IMR-90 (cell line): Measurements from ENCODE around the gene LRRC8C. TPM values are rescaled to one million over a fixed set of nuclear protein-coding genes. Genes with fewer than 3 reads are reported as not detected.

Experiments used
- ATAC-seq: fragments of 200-7000 bp; cut with Tn5 transposase; 2 replicates; pipeline ENCODE4 v1.9.1; 2020; ENCODE audit warnings: low read depth, mild to moderate bottlenecking, moderate library complexity
- BruUV-seq: library from RNA; stranded (reverse); fragments of 400-500 nt; replicated peaks from 2 replicates; lab custom pipeline; 2021; lab: Mats Ljungman, UMichigan
- CTCF ChIA-PET: fragments of 300-600 bp; formaldehyde crosslinking; extraction: SDS; loops from one replicate; lab custom pipeline; 2021; ENCODE audit warnings: antibody characterized with exemption; lab: Yijun Ruan, JAX
- POLR2A ChIA-PET: fragments of 300-600 bp; sonication (Branson Sonifier 250); formaldehyde crosslinking; loops from one replicate; lab custom pipeline; 2022; ENCODE audit warnings: antibody characterized with exemption; ENCODE audit not compliant: unreplicated experiment; lab: Charles Lee
- DNase-seq: peaks from one replicate; pipeline ENCODE4 v3.0.0; 2013
- H2AFZ ChIP-seq: replicated peaks from 2 replicates; pipeline ENCODE3; 2013; ENCODE audit warnings: low read length, mild to moderate bottlenecking; ENCODE audit not compliant: poor library complexity
- H2AK5ac ChIP-seq: 2 replicates; pipeline ENCODE4 v1.6.1; 2013; ENCODE audit warnings: low read depth, low read length, inconsistent platforms
- H2AK9ac ChIP-seq: replicated peaks from 2 replicates; pipeline ENCODE3; 2013; ENCODE audit warnings: mild to moderate bottlenecking, low read depth, low read length, moderate library complexity; ENCODE audit not compliant: poor library complexity
- H2BK120ac ChIP-seq: 2 replicates; pipeline ENCODE4 v1.6.1; 2013; ENCODE audit warnings: low read depth, low read length, inconsistent platforms
- H2BK15ac ChIP-seq: 3 replicates; pipeline ENCODE4 v1.6.1; 2013; ENCODE audit warnings: low read depth, low read length, inconsistent platforms
- H2BK20ac ChIP-seq: 2 replicates; pipeline ENCODE4 v1.6.1; 2013; ENCODE audit warnings: low read depth, mild to moderate bottlenecking, inconsistent platforms, low read length, moderate library complexity
- H2BK5ac ChIP-seq: 2 replicates; pipeline ENCODE4 v1.6.1; 2013; ENCODE audit warnings: mild to moderate bottlenecking, low read depth, low read length, inconsistent platforms; ENCODE audit not compliant: poor library complexity, severe bottlenecking
- H3K14ac ChIP-seq: replicated peaks from 2 replicates; pipeline ENCODE4 v1.6.1; 2013; ENCODE audit warnings: low read depth, low read length, inconsistent platforms
- H3K18ac ChIP-seq: 2 replicates; pipeline ENCODE4 v1.6.1; 2013; ENCODE audit warnings: low read depth, low read length, control low read depth
- H3K23ac ChIP-seq: 2 replicates; pipeline ENCODE4 v1.6.1; 2013; ENCODE audit warnings: low read depth, low read length, inconsistent platforms
- H3K27ac ChIP-seq: 2 replicates; pipeline ENCODE4 v1.5.1; 2013; ENCODE audit warnings: mild to moderate bottlenecking, control low read depth, low read length; ENCODE audit not compliant: insufficient read depth
- H3K27me3 ChIP-seq: 2 replicates; pipeline ENCODE4 v1.6.1; 2013; ENCODE audit warnings: low read length; ENCODE audit not compliant: control insufficient read depth, insufficient read depth
- H3K36me3 ChIP-seq: 2 replicates; pipeline ENCODE4 v1.6.1; 2013; ENCODE audit warnings: low read length, mixed read lengths; ENCODE audit not compliant: control insufficient read depth, insufficient read depth
- H3K4ac ChIP-seq: 2 replicates; pipeline ENCODE4 v1.6.1; 2013; ENCODE audit warnings: low read depth, low read length, inconsistent platforms
- H3K4me1 ChIP-seq: 2 replicates; pipeline ENCODE4 v1.6.1; 2013; ENCODE audit warnings: low read length, mixed read lengths; ENCODE audit not compliant: control insufficient read depth, insufficient read depth
- H3K4me2 ChIP-seq: 2 replicates; pipeline ENCODE4 v1.6.1; 2013; ENCODE audit warnings: low read depth, mild to moderate bottlenecking, control low read depth, low read length, moderate library complexity
- H3K4me3 ChIP-seq: 2 replicates; pipeline ENCODE4 v1.5.1; 2013; ENCODE audit warnings: low read depth, mild to moderate bottlenecking, control low read depth, low read length, moderate library complexity; ENCODE audit not compliant: insufficient read depth
- H3K56ac ChIP-seq: 2 replicates; pipeline ENCODE4 v1.6.1; 2013; ENCODE audit warnings: low read length, inconsistent platforms; ENCODE audit not compliant: insufficient read depth; ENCODE audit errors: extremely low read depth
- H3K79me1 ChIP-seq, 2 experiments: 2 replicates each; pipeline ENCODE4 v1.6.1; 2013; ENCODE audit warnings: low read length in 2 of 2, inconsistent platforms in 1 of 2, low read depth in 1 of 2
- H3K9ac ChIP-seq: 2 replicates; pipeline ENCODE4 v1.6.1; 2013; ENCODE audit warnings: low read depth, low read length, control low read depth
- H3K9me1 ChIP-seq: 2 replicates; pipeline ENCODE4 v1.6.1; 2013; ENCODE audit warnings: low read length, inconsistent platforms; ENCODE audit not compliant: insufficient read depth
- H3K9me3 ChIP-seq: 2 replicates; pipeline ENCODE4 v1.6.1; 2013; ENCODE audit warnings: low read length; ENCODE audit not compliant: control insufficient read depth, insufficient read depth
- H4K20me1 ChIP-seq: 2 replicates; pipeline ENCODE4 v1.6.1; 2013; ENCODE audit warnings: low read length, inconsistent platforms; ENCODE audit not compliant: insufficient read depth
- H4K5ac ChIP-seq: 2 replicates; pipeline ENCODE4 v1.6.1; 2013; ENCODE audit warnings: mild to moderate bottlenecking, low read depth, low read length, control low read depth
- H4K8ac ChIP-seq, 2 experiments: 2 replicates each; pipeline ENCODE4 v1.6.1; 2013; ENCODE audit warnings: low read depth in 2 of 2, low read length in 2 of 2, control low read depth in 1 of 2, inconsistent platforms in 1 of 2
- H4K91ac ChIP-seq: 2 replicates; pipeline ENCODE4 v1.6.1; 2013; ENCODE audit warnings: low read depth, low read length, inconsistent platforms; ENCODE audit not compliant: insufficient read depth
- CEBPB ChIP-seq: IDR thresholded peaks from 2 replicates; pipeline ENCODE4 v1.6.1; 2012; ENCODE audit warnings: low read depth, low read length, improper control_type of control experiment
- MAFK ChIP-seq: IDR thresholded peaks from 2 replicates; pipeline ENCODE4 v1.6.1; 2012; ENCODE audit warnings: low read depth, low read length, improper control_type of control experiment
- WGBS, 2 experiments: methylation state at CpG; one replicate each; pipeline versions ENCODE4 v1.1.5 to v1.1.7; 2013; ENCODE audit warnings: missing lambda C conversion rate in 2 of 2; ENCODE audit not compliant: insufficient read length in 1 of 2; ENCODE audit errors: extremely low coverage in 2 of 2; 5-methylcytosine and 5-hydroxymethylcytosine counted together
- dilution Hi-C: fragments of 300-500 bp; cut with HindIII; formaldehyde crosslinking; loops from one replicate; pipeline ENCODE4 v1.14.3; 2018; ENCODE audit warnings: low sequenced_read_pairs; ENCODE audit not compliant: unreplicated experiment
- in situ Hi-C: fragments of 300-500 bp; cut with MboI; formaldehyde crosslinking; loops from 3 replicates; pipeline ENCODE4 v1.14.3; 2019; ENCODE audit warnings: low sequenced_read_pairs, inconsistent platforms, mixed read lengths
- intact Hi-C: fragments of 100-400 bp; cut with micrococcal nuclease; formaldehyde crosslinking; loops from 2 replicates; pipeline ENCODE4 v1.10.0; 2022
- polyA plus RNA-seq, 3 experiments: library from polyadenylated mRNA; depleted of rRNA; stranded (reverse); fragments of >200 nt; gene quantifications; 2 replicates each; pipeline ENCODE4 v1.2.3, GENCODE V29; 2012; ENCODE audit warnings: low replicate concordance in 1 of 3
- total RNA-seq: library from RNA; depleted of rRNA; stranded (reverse); fragments of >200 nt; gene quantifications from 2 replicates; pipeline ENCODE4 v1.2.3, GENCODE V29; 2012

The LRRC8C gene
- total and polyA plus RNA-seq, 2 of the 4 experiments (the other 2 are of a cell fraction) = 6.5 to 12.9 TPM

GRCh38 chr1:89746424-89747149 is 113.7 kb downstream of the LRRC8C start:
- no TSS peak for BruUV-seq
- Histone ChIP-seq H3K4me3 (no peak overlapping the region), H4K91ac (no peak overlapping the region), H3K27me3 (0 out of 2 replicates have a peak, but pooled peaks cover 2% of the 10 kb centered on the region), H3K9ac (no peak overlapping the region), H3K9me3 (no peaks in the 10 kb centered on the region), H3K14ac (no peak overlapping the region), H2AFZ (no peak overlapping the region), H4K8ac (no peak overlapping the region), H3K18ac (no peak overlapping the region), H2BK120ac (no peak overlapping the region), H3K56ac (no peak overlapping the region), H3K4me2 (no peak overlapping the region), H2AK9ac (no peak overlapping the region), H4K20me1 (no peaks in the 10 kb centered on the region), H3K4ac (no peak overlapping the region), H3K23ac (no peak overlapping the region), H3K36me3 (no peaks in the 10 kb centered on the region), H4K5ac (no peak overlapping the region), H3K9me1 (no peaks in the 10 kb centered on the region), H3K79me1 (no peaks in the 10 kb centered on the region), H3K27ac (no peak overlapping the region), H2BK20ac (no peak overlapping the region), H2AK5ac (no peak overlapping the region), H2BK5ac (no peak overlapping the region), H3K4me1 (no peaks in the 10 kb centered on the region), H2BK15ac (no peak overlapping the region)
- ChIA-PET CTCF (no interaction called here), POLR2A (no interaction called here)
- in situ Hi-C loops (no loop called here), dilution Hi-C loops (no loop called here), intact Hi-C loops (no loop called here)
- no peak for TF ChIP-seq MAFK
- TF ChIP-seq CEBPB = no peak
- WGBS, 2 experiments = no CpG with 5 or more reads among the region's 4 CpGs
- no peak for ATAC-seq
- DNase-seq = no peak
